K562 (cell line): ENCODE measurements around the gene ZCCHC14. TPM values are rescaled to one million over a fixed set of nuclear protein-coding genes. Genes with fewer than 3 reads are reported as not detected.

ENCODE experiments used
- ATAC-seq: fragments of 200-7000 bp; cut with Tn5 transposase; 3 replicates; pipeline ENCODE4 v1.9.1; 2020; ENCODE audit warnings: moderate library complexity
- BruUV-seq: library from RNA; stranded (reverse); fragments of 400-500 nt; replicated peaks from 2 replicates; lab custom pipeline; 2021; lab: Mats Ljungman, UMichigan
- CTCF ChIA-PET: fragments of 300-600 bp; formaldehyde crosslinking; extraction: SDS; loops from one replicate; lab custom pipeline; 2021; ENCODE audit warnings: low intra/inter-chr PET ratio; lab: Yijun Ruan, JAX
- POLR2A ChIA-PET: fragments of 300-600, 350-650 bp; sonication (Branson Sonifier 250); formaldehyde crosslinking; extraction: SDS; loops from one replicate; lab custom pipeline; 2021; ENCODE audit warnings: antibody characterized with exemption, inconsistent platforms; lab: Yijun Ruan, JAX
- DNase-seq, 4 experiments: peaks; one replicate each; pipeline versions ENCODE4 v3.0.0 to v3.0.0-alpha.2; 2011 to 2018; ENCODE audit warnings: low spot score in 3 of 4, mixed read lengths in 3 of 4; ENCODE audit errors: extremely low read depth in 1 of 4
- FAIRE-seq: peaks from 2 replicates; lab custom pipeline; 2011; peaks lifted over from hg19 to GRCh38; lab: Jason Lieb, UNC
- H2AFZ ChIP-seq: 2 replicates; pipeline ENCODE4 v1.6.0; 2011; ENCODE audit warnings: low read depth, low read length, control low read depth, inconsistent platforms
- H3K27ac ChIP-seq: fragments of 200-600 bp; 3 replicates; pipeline ENCODE4 v1.8.0; 2011; ENCODE audit warnings: low read depth, mild to moderate bottlenecking, control low read depth, inconsistent platforms, low read length, moderate library complexity, mixed read lengths; ENCODE audit errors: extremely low read depth
- H3K27me3 ChIP-seq, 2 experiments: fragments of 300-600 bp in 1 of 2; 2 replicates in 1 of 2; 3 replicates in 1 of 2; pipeline versions ENCODE4 v1.6.0 to v1.8.0; 2011; ENCODE audit warnings: inconsistent platforms in 2 of 2, low read length in 2 of 2, mild to moderate bottlenecking in 1 of 2, mixed read lengths in 1 of 2, moderate library complexity in 1 of 2; ENCODE audit not compliant: control insufficient read depth in 2 of 2, insufficient read depth in 2 of 2
- H3K36me3 ChIP-seq: fragments of 300-600 bp; 3 replicates; pipeline ENCODE4 v1.8.0; 2011; ENCODE audit warnings: mild to moderate bottlenecking, low read length, inconsistent platforms; ENCODE audit not compliant: control insufficient read depth, insufficient read depth
- H3K4me1 ChIP-seq, 2 experiments: fragments of 200-600 bp in 1 of 2; replicated peaks in 1 of 2; 2 replicates in 1 of 2; 3 replicates in 1 of 2; pipeline versions ENCODE4 v1.5.1 to v1.8.0; 2011; ENCODE audit warnings: inconsistent platforms in 2 of 2, low read length in 2 of 2, mild to moderate bottlenecking in 1 of 2, mixed read lengths in 1 of 2, moderate library complexity in 1 of 2; ENCODE audit not compliant: control insufficient read depth in 2 of 2, insufficient read depth in 2 of 2
- H3K4me2 ChIP-seq: 2 replicates; pipeline ENCODE4 v1.6.1; 2011; ENCODE audit warnings: low read length, control low read depth, inconsistent platforms, mixed read lengths; ENCODE audit not compliant: insufficient read depth
- H3K4me3 ChIP-seq: fragments of 200-600 bp; sonication (generic), shearing (Covaris generic); 2 replicates; pipeline ENCODE4 v1.5.1; 2016; ENCODE audit warnings: control low read depth, inconsistent platforms
- H3K79me2 ChIP-seq: fragments of 200-600 bp; 3 replicates; pipeline ENCODE4 v1.8.0; 2011; ENCODE audit warnings: low read length, inconsistent platforms; ENCODE audit not compliant: control insufficient read depth, insufficient read depth
- H3K9ac ChIP-seq, 2 experiments: 2 replicates each; pipeline versions ENCODE4 v1.6.0 to v1.6.1; 2011; ENCODE audit warnings: low read depth in 2 of 2, low read length in 2 of 2, control low read depth in 1 of 2, inconsistent platforms in 1 of 2, mild to moderate bottlenecking in 1 of 2, mixed read lengths in 1 of 2; ENCODE audit not compliant: insufficient read depth in 1 of 2
- H3K9me1 ChIP-seq: one replicate; pipeline ENCODE4 v1.6.0; 2011; ENCODE audit warnings: inconsistent platforms, mild to moderate bottlenecking, low read length, moderate library complexity; ENCODE audit not compliant: control insufficient read depth, insufficient read depth
- H3K9me3 ChIP-seq: replicated peaks from 2 replicates; pipeline ENCODE4 v1.5.1; 2011; ENCODE audit warnings: low read depth, low read length, inconsistent platforms; ENCODE audit not compliant: control insufficient read depth, insufficient read depth
- H4K20me1 ChIP-seq: replicated peaks from 2 replicates; pipeline ENCODE4 v1.6.1; 2011; ENCODE audit warnings: low read length, inconsistent platforms, mixed read lengths; ENCODE audit not compliant: control insufficient read depth, insufficient read depth
- CHD1 ChIP-seq: fragments of 200-600 bp; sonication (generic); IDR thresholded peaks from one replicate; pipeline ENCODE4 v1.6.1; 2012; ENCODE audit warnings: mild to moderate bottlenecking, moderate library complexity, low read length, inconsistent platforms
- ETV1 ChIP-seq: fragments of 450-650 bp; conservative IDR thresholded peaks from 2 replicates; pipeline ENCODE4 v1.6.1; 2016; ENCODE audit warnings: missing genetic modification characterization, control low read depth, low read depth, missing compliant biosample characterization
- MGA ChIP-seq: fragments of 450-650 bp; IDR thresholded peaks from 2 replicates; pipeline ENCODE4 v1.6.1; 2016; ENCODE audit warnings: mild to moderate bottlenecking, moderate library complexity
- PCBP2 ChIP-seq: fragments of 200-400 bp; formaldehyde crosslinking; IDR thresholded peaks from 2 replicates; pipeline ENCODE4 v1.6.1; 2018; ENCODE audit warnings: low read length, low read depth, mild to moderate bottlenecking, moderate library complexity; ENCODE audit not compliant: poor library complexity, severe bottlenecking
- WGBS: fragments of 100-300 bp; shearing (Covaris generic); methylation state at CpG from one replicate; pipeline ENCODE4 v1.1.6; 2016; ENCODE audit warnings: low coverage, mixed read lengths; ENCODE audit not compliant: insufficient coverage; ENCODE audit errors: missing lambda C conversion rate; 5-methylcytosine and 5-hydroxymethylcytosine counted together
- in situ Hi-C: fragments of 300-500 bp; cut with MboI; formaldehyde crosslinking; loops from 4 replicates; pipeline ENCODE4 v1.15.0; 2018; ENCODE audit warnings: inconsistent platforms, mixed read lengths
- intact Hi-C: fragments of 100-400 bp; cut with micrococcal nuclease; formaldehyde crosslinking; loops from 2 replicates; pipeline ENCODE4 v1.14.2; 2022
- polyA plus RNA-seq, 8 experiments: library from polyadenylated mRNA; depleted of rRNA in 4 of 8; stranded (reverse) in 5 of 8; unstranded in 3 of 8; fragments of >200 nt; fragmentation: Nextera tagmentation in 2 of 8; fragmentation: Illumina TruSeq in 1 of 8; extraction: Ambion mirVana in 2 of 8; extraction: Trizol in 1 of 8; gene quantifications; 2 replicates each; pipeline versions ENCODE4 v1.2.1 to v1.2.3, GENCODE V29; 2011 to 2014; ENCODE audit warnings: inconsistent platforms in 1 of 8, missing spikeins in 1 of 8
- total RNA-seq, 7 experiments: library from RNA; depleted of rRNA in 6 of 7; stranded (reverse); fragments of >200 nt in 6 of 7; fragmentation: Illumina TruSeq in 2 of 7; extraction: Trizol in 2 of 7; gene quantifications; 2 replicates each; pipeline versions ENCODE4 v1.2.1 to v1.2.3, GENCODE V29; 2011 to 2021; ENCODE audit warnings: low replicate concordance in 1 of 7

ZCCHC14 gene
- total and polyA plus RNA-seq, 9 of the 15 experiments (the other 6 are each of a cell fraction or from before 2014, with no cell fraction given), result 1.5 to 12.4 (median 2.9) TPM

- BruUV-seq, result no TSS peak
- peak in 1 of 4 experiments; percentile 30 for DNase-seq
- H3K9ac ChIP-seq, result peak overlapping the region in 1 of 2 experiments; percentile 85; a peak in 1 of 4 replicates
- TF ChIP-seq ETV1 (tag), result 0 out of 2 replicates have a peak, but pooled peaks have one; percentile 18
- TF ChIP-seq MGA, result 0 out of 2 replicates have a peak, but pooled peaks have one; percentile 10
- no peak for TF ChIP-seq PCBP2
- TF ChIP-seq CHD1, result peak; percentile 56
Measured at GRCh38 chr16:87490096-87490798, 2.6 kb downstream of the ZCCHC14 start.

More at GRCh38 chr16:87490096-87490798, 2.6 kb downstream of the ZCCHC14 start:
- intact Hi-C loops (loop anchor here (2.0 to 5.0 kb wide), 2 partner anchors 25 to 98 kb away; partner anchors contain the start of gene MAP1LC3B), in situ Hi-C loops (no loop called here)
- FAIRE-seq (no peak), ATAC-seq (no peak)
- no peak overlapping the region for H2AFZ ChIP-seq
- peaks cover 19 to 30% of the 10 kb centered on the region in 2 experiments for H3K4me1 ChIP-seq
- 21% methylated on average over 16 of the region's 16 CpGs for WGBS
- peak overlapping the region; percentile 17; the same call in 1 of the 2 replicates for H3K4me3 ChIP-seq
- no peaks in the 10 kb centered on the region for H3K27me3 ChIP-seq
- H3K9me1 ChIP-seq, result peaks cover 6% of the 10 kb centered on the region
- CTCF ChIA-PET, result no interaction called here
- H3K4me2 ChIP-seq, result peak overlapping the region; percentile 32
- peaks cover 32% of the 10 kb centered on the region for H3K79me2 ChIP-seq
- no peak overlapping the region; the same call in 2 of the 3 replicates for H3K27ac ChIP-seq
- POLR2A ChIA-PET, result interaction anchor here (0.5 to 1.7 kb wide), 4 partner anchors 15 to 316 kb away, joined by 3 to 4 read pairs (median 3); no protein-coding TSS in a partner anchor
- H3K9me3 ChIP-seq, result no peaks in the 10 kb centered on the region
- H4K20me1 ChIP-seq, result peaks cover 27% of the 10 kb centered on the region
- 0 out of 3 replicates have a peak, but pooled peaks cover 3% of the 10 kb centered on the region for H3K36me3 ChIP-seq
